Gastroesophageal sphincter (tissue), 3 donors: ENCODE data around the gene TCF12.

Source experiments
- CTCF ChIP-seq, 4 experiments: fragments of 200-600 bp in 2 of 4; fragments of 450-650 bp in 2 of 4; sonication (generic) in 1 of 4; IDR thresholded peaks; one replicate each; pipeline ENCODE4 v1.5.1; 2017 to 2019; ENCODE audit warnings: antibody characterized with exemption in 4 of 4, mild to moderate bottlenecking in 2 of 4, moderate library complexity in 2 of 4
- EP300 ChIP-seq: sonication (generic); formaldehyde crosslinking; IDR thresholded peaks from one replicate; pipeline ENCODE4 v1.6.1; 2017; ENCODE audit warnings: antibody characterized with exemption, mild to moderate bottlenecking
- POLR2AphosphoS5 ChIP-seq: sonication (generic); formaldehyde crosslinking; IDR thresholded peaks from one replicate; pipeline ENCODE4 v1.6.1; 2017; ENCODE audit warnings: antibody characterized with exemption

- no peak for TF ChIP-seq CTCF (IDR thresholded peaks at IDR 0.05)
- no peak for TF ChIP-seq POLR2AphosphoS5
- no peak for TF ChIP-seq EP300
These were observed 113.9 kb downstream of the TCF12 start for GRCh38 chr15:57032338-57032737.
